HL-60 (cell line): Measurements from ENCODE around the gene LTB4R2.
A peak's percentile ranks its signal among the peaks of the same experiment; 100 is the strongest.

ENCODE experiments used
- DNase-seq, 2 experiments: peaks; one replicate each; pipeline ENCODE4 v3.0.0-alpha.2; 2010 to 2020; ENCODE audit warnings: low read depth in 1 of 2, low spot score in 1 of 2
- H3K27ac ChIP-seq: fragments of 250-450 bp; sonication (Bioruptor Pico); replicated peaks from 2 replicates; pipeline ENCODE4 v1.5.1; 2020; ENCODE audit warnings: mild to moderate bottlenecking, moderate library complexity
- H3K27me3 ChIP-seq: fragments of 250-450 bp; sonication (Bioruptor Pico); 2 replicates; pipeline ENCODE4 v1.5.1; 2021; ENCODE audit warnings: mild to moderate bottlenecking, moderate library complexity; ENCODE audit not compliant: insufficient read depth, poor library complexity, severe bottlenecking
- H3K4me3 ChIP-seq: replicated peaks from 2 replicates; pipeline ENCODE4 v1.5.1; 2011; ENCODE audit warnings: mild to moderate bottlenecking, control low read depth, low read length; ENCODE audit not compliant: insufficient read depth
- GABPA ChIP-seq: IDR thresholded peaks from 2 replicates; pipeline ENCODE4 v1.6.1; 2012; ENCODE audit warnings: low read depth
- POLR2AphosphoS5 ChIP-seq: IDR thresholded peaks from 2 replicates; pipeline ENCODE4 v1.6.1; 2012; ENCODE audit warnings: low read depth
- SPI1 ChIP-seq: IDR thresholded peaks from 2 replicates; pipeline ENCODE4 v1.6.1; 2012; ENCODE audit warnings: low read depth, mild to moderate bottlenecking, borderline replicate concordance
- TF ChIP-seq, protein P1 (sequence below): IDR thresholded peaks from one replicate; pipeline ENCODE4 v1.5.1; 2011; ENCODE audit warnings: low read length, control low read depth, inconsistent platforms; ENCODE audit not compliant: insufficient read depth
- TF ChIP-seq, protein P2 (sequence below): IDR thresholded peaks from 2 replicates; pipeline ENCODE4 v1.6.1; 2012; ENCODE audit warnings: low read depth; ENCODE audit not compliant: insufficient replicate concordance

LTB4R2 gene

DNA sequence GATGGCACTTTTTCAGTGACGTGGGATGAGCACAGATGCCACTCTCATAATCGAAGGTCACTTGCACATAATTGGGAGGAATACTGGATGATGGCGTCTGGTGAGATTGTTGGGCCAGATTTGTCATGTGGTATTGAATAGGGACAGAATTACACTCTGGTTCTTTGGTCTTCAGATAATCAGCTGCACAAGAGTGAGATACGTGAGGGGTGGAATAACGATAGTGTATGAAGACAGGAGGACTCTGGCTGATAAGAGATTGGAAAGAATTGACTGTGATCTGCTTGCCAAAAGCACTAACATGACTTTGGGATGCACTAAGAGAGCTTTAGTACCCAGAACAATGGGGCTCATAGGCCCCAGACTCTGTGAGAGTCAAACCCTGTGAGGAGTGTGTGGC, 31.5 kb upstream of the LTB4R2 start:
- no peaks in the 10 kb centered on the region for H3K27me3 ChIP-seq
- DNase-seq: no peak
- TF ChIP-seq SPI1: no peak
- no peak for TF ChIP-seq POLR2AphosphoS5
- TF ChIP-seq, protein P1, sequence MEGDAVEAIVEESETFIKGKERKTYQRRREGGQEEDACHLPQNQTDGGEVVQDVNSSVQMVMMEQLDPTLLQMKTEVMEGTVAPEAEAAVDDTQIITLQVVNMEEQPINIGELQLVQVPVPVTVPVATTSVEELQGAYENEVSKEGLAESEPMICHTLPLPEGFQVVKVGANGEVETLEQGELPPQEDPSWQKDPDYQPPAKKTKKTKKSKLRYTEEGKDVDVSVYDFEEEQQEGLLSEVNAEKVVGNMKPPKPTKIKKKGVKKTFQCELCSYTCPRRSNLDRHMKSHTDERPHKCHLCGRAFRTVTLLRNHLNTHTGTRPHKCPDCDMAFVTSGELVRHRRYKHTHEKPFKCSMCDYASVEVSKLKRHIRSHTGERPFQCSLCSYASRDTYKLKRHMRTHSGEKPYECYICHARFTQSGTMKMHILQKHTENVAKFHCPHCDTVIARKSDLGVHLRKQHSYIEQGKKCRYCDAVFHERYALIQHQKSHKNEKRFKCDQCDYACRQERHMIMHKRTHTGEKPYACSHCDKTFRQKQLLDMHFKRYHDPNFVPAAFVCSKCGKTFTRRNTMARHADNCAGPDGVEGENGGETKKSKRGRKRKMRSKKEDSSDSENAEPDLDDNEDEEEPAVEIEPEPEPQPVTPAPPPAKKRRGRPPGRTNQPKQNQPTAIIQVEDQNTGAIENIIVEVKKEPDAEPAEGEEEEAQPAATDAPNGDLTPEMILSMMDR: no peak
- TF ChIP-seq GABPA: no peak
- H3K27ac ChIP-seq: peak overlapping the region; percentile 47
- no peak overlapping the region for H3K4me3 ChIP-seq

DNA sequence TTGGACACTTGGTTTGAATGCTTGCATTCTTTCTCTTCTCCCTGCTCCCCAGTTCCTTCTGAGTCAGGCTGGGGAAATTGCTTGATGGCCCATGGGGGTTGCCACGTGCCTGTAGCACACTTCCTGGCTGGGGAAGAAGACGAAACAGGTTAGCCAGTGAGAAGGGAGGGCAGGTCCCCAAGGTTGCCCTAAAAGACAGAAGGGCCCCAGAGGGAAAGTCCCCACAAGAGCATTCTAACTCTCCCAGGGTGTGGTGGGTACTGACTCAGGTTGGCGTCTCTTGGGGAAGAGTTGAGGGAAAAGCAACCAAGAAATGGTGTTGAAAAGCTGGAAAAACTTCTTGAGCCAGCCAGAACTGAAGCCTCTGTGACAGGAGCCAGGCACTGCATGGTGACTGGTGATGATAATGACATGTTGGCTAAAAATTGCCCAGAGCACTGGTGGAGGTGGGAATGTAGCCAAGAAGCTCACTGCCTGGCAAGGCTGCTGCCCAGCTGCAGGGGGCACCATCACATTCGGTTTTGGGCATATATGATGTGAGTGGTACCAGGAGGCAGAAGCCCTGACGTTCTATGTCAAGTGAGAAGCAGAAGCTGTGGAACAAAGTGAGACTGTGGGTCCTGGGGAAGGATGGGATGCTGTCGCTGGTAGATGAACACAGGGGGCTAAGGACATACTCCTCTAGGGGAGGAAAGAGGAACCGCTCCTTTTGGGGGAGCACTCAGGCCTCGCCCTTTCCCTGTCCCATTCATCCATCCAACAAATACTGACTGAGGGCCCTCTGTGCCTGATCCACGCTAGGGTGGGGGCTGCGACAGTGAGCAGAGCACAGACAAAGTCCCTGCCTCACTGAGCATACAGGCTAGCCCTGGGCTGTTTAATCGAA, 30.4 kb upstream of the LTB4R2 start:
- peak in 1 of 2 experiments; percentile 70 for DNase-seq
- peak overlapping the region; percentile 47 for H3K27ac ChIP-seq
- no peak for TF ChIP-seq SPI1
- TF ChIP-seq POLR2AphosphoS5: no peak
- TF ChIP-seq, protein P2, sequence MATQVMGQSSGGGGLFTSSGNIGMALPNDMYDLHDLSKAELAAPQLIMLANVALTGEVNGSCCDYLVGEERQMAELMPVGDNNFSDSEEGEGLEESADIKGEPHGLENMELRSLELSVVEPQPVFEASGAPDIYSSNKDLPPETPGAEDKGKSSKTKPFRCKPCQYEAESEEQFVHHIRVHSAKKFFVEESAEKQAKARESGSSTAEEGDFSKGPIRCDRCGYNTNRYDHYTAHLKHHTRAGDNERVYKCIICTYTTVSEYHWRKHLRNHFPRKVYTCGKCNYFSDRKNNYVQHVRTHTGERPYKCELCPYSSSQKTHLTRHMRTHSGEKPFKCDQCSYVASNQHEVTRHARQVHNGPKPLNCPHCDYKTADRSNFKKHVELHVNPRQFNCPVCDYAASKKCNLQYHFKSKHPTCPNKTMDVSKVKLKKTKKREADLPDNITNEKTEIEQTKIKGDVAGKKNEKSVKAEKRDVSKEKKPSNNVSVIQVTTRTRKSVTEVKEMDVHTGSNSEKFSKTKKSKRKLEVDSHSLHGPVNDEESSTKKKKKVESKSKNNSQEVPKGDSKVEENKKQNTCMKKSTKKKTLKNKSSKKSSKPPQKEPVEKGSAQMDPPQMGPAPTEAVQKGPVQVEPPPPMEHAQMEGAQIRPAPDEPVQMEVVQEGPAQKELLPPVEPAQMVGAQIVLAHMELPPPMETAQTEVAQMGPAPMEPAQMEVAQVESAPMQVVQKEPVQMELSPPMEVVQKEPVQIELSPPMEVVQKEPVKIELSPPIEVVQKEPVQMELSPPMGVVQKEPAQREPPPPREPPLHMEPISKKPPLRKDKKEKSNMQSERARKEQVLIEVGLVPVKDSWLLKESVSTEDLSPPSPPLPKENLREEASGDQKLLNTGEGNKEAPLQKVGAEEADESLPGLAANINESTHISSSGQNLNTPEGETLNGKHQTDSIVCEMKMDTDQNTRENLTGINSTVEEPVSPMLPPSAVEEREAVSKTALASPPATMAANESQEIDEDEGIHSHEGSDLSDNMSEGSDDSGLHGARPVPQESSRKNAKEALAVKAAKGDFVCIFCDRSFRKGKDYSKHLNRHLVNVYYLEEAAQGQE: no peak
- TF ChIP-seq, protein P1: peak; percentile 29
- no peak for TF ChIP-seq GABPA
- no peaks in the 10 kb centered on the region for H3K27me3 ChIP-seq
- no peak overlapping the region for H3K4me3 ChIP-seq

DNA sequence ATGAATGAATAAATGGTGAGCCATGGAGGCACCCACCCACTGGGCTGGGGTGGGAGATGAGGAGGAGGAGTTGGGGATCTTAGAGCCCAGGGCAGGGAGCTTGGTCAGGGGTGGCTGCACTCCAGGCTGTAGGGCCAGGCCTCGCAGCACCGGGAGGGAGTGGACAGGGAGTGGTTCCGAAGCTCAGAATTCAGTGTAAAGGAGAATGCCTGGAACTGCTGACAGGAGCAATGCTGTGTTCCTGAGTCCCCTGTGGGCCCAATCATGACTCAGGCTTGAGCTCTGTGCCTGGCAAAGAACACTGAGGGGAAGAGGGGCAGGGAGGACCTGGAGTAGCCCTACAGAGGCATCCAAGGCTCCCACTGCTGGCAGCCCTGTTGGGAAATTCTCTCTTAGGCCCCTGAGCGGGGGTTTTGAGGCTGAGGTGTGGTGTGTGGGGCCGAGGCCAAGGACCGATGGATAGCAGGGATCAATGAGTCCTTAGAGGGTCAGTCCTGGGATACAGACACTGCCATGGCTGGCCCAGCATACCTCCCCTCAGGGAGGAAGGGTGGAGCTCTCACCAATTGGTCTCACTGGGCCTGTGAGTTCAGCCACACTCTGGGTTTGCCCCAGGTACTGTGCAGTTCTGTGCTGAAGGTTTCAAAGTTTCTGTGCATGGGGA, 29.0 kb upstream of the LTB4R2 start:
- TF ChIP-seq GABPA: no peak
- TF ChIP-seq POLR2AphosphoS5: no peak
- TF ChIP-seq, protein P1: no peak
- no peak for TF ChIP-seq SPI1
- TF ChIP-seq, protein P2: no peak
- peak overlapping the region; percentile 9; the same call in 1 of the 2 replicates for H3K27ac ChIP-seq
- DNase-seq: no peak

More for the DNA sequence above, 29.0 kb upstream of the LTB4R2 start:
- Histone ChIP-seq H3K4me3 (no peak overlapping the region), H3K27me3 (no peaks in the 10 kb centered on the region)
